Trophoblast cell (in vitro differentiated cells and primary cell): ENCODE results near the gene PROSER3.

Source experiments
- DNase-seq, 2 donors: peaks; one replicate each; pipeline ENCODE4 v3.0.0-alpha.2; 2016
- H2AFZ ChIP-seq: 2 replicates; pipeline ENCODE4 v1.6.1; 2013; ENCODE audit warnings: low read length, moderate library complexity, mild to moderate bottlenecking; ENCODE audit not compliant: insufficient read depth, poor library complexity
- H2AK5ac ChIP-seq: 2 replicates; pipeline ENCODE4 v1.6.1; 2013; ENCODE audit warnings: mild to moderate bottlenecking, low read length
- H2BK120ac ChIP-seq: 2 replicates; pipeline ENCODE4 v1.6.1; 2013; ENCODE audit warnings: low read length, mild to moderate bottlenecking, moderate library complexity; ENCODE audit not compliant: insufficient read depth, poor library complexity
- H2BK12ac ChIP-seq: 2 replicates; pipeline ENCODE4 v1.6.1; 2013; ENCODE audit warnings: mild to moderate bottlenecking, low read length, moderate library complexity
- H2BK5ac ChIP-seq: 2 replicates; pipeline ENCODE4 v1.6.1; 2013; ENCODE audit warnings: low read length, low read depth, moderate library complexity, mild to moderate bottlenecking; ENCODE audit not compliant: poor library complexity
- H3K14ac ChIP-seq: 2 replicates; pipeline ENCODE4 v1.6.1; 2013; ENCODE audit warnings: mild to moderate bottlenecking, low read length
- H3K18ac ChIP-seq: 2 replicates; pipeline ENCODE4 v1.6.1; 2013; ENCODE audit warnings: mild to moderate bottlenecking, low read length
- H3K23ac ChIP-seq: 2 replicates; pipeline ENCODE4 v1.6.1; 2013; ENCODE audit warnings: low read length
- H3K27ac ChIP-seq: 2 replicates; pipeline ENCODE4 v1.5.1; 2013; ENCODE audit warnings: low read depth, mild to moderate bottlenecking, inconsistent platforms, low read length, moderate library complexity
- H3K27me3 ChIP-seq: 2 replicates; pipeline ENCODE4 v1.6.1; 2013; ENCODE audit warnings: inconsistent platforms, mild to moderate bottlenecking, low read length, moderate library complexity; ENCODE audit not compliant: insufficient read depth
- H3K36me3 ChIP-seq, 2 experiments: 1 replicate in 1 of 2; 2 replicates in 1 of 2; pipeline ENCODE4 v1.6.1; 2013; ENCODE audit warnings: low read length in 2 of 2, mild to moderate bottlenecking in 2 of 2, moderate library complexity in 1 of 2; ENCODE audit not compliant: insufficient read depth in 2 of 2, control insufficient read depth in 1 of 2
- H3K4ac ChIP-seq: 2 replicates; pipeline ENCODE4 v1.6.1; 2013; ENCODE audit warnings: low read depth, mild to moderate bottlenecking, low read length, moderate library complexity
- H3K4me1 ChIP-seq, 2 experiments: 1 replicate in 1 of 2; 2 replicates in 1 of 2; pipeline ENCODE4 v1.6.1; 2013; ENCODE audit warnings: low read length in 2 of 2, mild to moderate bottlenecking in 2 of 2, moderate library complexity in 1 of 2; ENCODE audit not compliant: insufficient read depth in 2 of 2, control insufficient read depth in 1 of 2
- H3K4me2 ChIP-seq: 2 replicates; pipeline ENCODE4 v1.6.1; 2013; ENCODE audit warnings: inconsistent platforms, mild to moderate bottlenecking, low read length, moderate library complexity
- H3K4me3 ChIP-seq: 2 replicates; pipeline ENCODE4 v1.5.1; 2013; ENCODE audit warnings: mild to moderate bottlenecking, low read depth, low read length, inconsistent platforms
- H3K79me1 ChIP-seq: one replicate; pipeline ENCODE4 v1.6.1; 2013; ENCODE audit warnings: low read length
- H3K79me2 ChIP-seq: 2 replicates; pipeline ENCODE4 v1.6.1; 2013; ENCODE audit warnings: low read length, mild to moderate bottlenecking; ENCODE audit not compliant: control insufficient read depth, insufficient read depth, poor library complexity
- H3K9ac ChIP-seq: 2 replicates; pipeline ENCODE4 v1.6.1; 2013; ENCODE audit warnings: mild to moderate bottlenecking, low read length
- H3K9me3 ChIP-seq: 2 replicates; pipeline ENCODE4 v1.6.1; 2013; ENCODE audit warnings: low read depth, mild to moderate bottlenecking, control low read depth, inconsistent platforms, low read length; ENCODE audit not compliant: insufficient read depth
- H4K12ac ChIP-seq: 2 replicates; pipeline ENCODE4 v1.6.1; 2013; ENCODE audit warnings: low read depth, mild to moderate bottlenecking, low read length, moderate library complexity
- H4K8ac ChIP-seq: 2 replicates; pipeline ENCODE4 v1.6.1; 2013; ENCODE audit warnings: low read depth, mild to moderate bottlenecking, low read length, moderate library complexity
- H4K91ac ChIP-seq: one replicate; pipeline ENCODE4 v1.6.1; 2013; ENCODE audit warnings: low read depth, mild to moderate bottlenecking, low read length, moderate library complexity
- WGBS: extraction: QIAGEN DNeasy Blood & Tissue Kit; methylation state at CpG from one replicate; pipeline ENCODE4 v1.1.7; 2013; ENCODE audit warnings: missing lambda C conversion rate; ENCODE audit not compliant: insufficient read length, insufficient coverage; ENCODE audit errors: extremely low coverage; 5-methylcytosine and 5-hydroxymethylcytosine counted together

The PROSER3 gene

DNA sequence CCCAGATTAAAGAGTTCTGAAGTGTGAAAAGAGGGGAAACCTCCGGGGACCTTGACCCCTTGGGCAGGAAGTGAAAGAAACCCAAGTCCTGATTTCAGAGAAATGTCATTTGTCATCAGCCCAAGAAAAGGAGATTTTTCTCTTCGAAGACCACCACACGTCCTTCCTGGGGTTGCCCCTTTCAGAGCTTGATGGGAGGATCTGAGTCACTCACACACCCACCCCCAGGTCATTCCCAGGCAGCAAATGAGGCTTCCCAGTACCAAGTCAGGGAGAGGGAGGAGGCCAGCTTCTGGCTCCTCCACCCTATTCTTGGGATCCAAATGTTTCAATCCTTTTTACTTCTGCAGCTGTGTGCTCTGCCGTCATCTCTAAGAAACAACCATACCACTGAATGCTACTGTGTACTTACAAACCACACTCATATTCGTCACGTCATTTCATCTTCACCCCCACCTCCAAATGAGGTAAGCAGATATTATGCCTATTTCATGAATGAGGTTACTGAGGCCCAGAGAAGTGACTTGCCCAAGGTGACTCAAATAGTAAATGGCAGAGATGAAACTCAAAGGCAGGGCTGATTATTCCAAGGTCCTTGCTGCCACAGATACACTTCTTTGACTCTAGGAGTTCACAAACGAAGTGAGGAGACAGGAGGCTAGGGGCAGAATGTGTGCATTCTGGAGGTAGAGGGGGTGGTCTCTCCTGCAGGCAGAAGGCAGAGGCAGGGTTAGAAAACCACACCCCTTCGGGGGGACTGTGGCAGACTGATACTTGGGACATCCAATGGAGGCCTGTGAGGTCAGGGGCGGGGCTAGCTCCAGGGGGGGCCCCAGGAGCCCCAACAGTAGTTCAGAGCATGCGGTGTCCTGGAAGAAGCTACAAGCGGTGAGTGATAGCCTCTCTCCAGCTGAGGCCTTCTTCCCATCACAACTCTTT is 45.1 kb upstream of the PROSER3 start:
- no peak overlapping the region for H3K18ac ChIP-seq
- peaks cover 8 to 10% of the 10 kb centered on the region in 2 experiments for H3K4me1 ChIP-seq
- H3K23ac ChIP-seq, result no peak overlapping the region
- H4K12ac ChIP-seq, result no peak overlapping the region
- H3K79me2 ChIP-seq, result no peaks in the 10 kb centered on the region
- no peak overlapping the region for H3K27ac ChIP-seq
- no peak overlapping the region for H3K4me3 ChIP-seq
- H2BK120ac ChIP-seq, result no peak overlapping the region
- no peak overlapping the region for H2BK5ac ChIP-seq
- no peak for DNase-seq
- H2AK5ac ChIP-seq, result no peak overlapping the region
- H4K8ac ChIP-seq, result no peak overlapping the region
- WGBS, result no CpG with 5 or more reads among the region's 11 CpGs
- no peaks in the 10 kb centered on the region for H3K9me3 ChIP-seq
- H3K4ac ChIP-seq, result no peak overlapping the region
- H3K9ac ChIP-seq, result no peak overlapping the region
- H3K27me3 ChIP-seq, result no peaks in the 10 kb centered on the region
- no peak overlapping the region for H2BK12ac ChIP-seq
- no peak overlapping the region for H2AFZ ChIP-seq
- H4K91ac ChIP-seq, result no peak overlapping the region
- no peaks in the 10 kb centered on the region for H3K36me3 ChIP-seq
- H3K14ac ChIP-seq, result no peak overlapping the region
- H3K79me1 ChIP-seq, result peaks cover 6% of the 10 kb centered on the region
- H3K4me2 ChIP-seq, result no peak overlapping the region

DNA sequence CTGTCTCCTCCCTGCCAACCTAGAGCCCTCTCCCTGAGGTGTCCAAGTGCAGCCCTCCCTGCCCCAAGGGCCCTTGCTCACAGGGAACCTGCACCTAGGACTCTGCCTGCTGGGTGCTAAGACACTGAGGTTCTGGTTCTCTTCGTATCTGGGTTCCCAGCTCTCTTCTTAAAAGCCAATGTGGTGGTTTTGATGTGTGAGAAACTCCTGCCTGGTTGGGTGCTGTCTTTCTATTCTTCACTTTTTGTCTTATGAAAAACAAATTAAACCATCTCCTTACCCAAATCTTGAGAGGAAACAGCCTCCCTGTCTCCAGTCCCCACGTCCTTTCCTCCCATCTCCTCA is 44.5 kb upstream of the PROSER3 start:
- Histone ChIP-seq H4K12ac (no peak overlapping the region), H2BK12ac (no peak overlapping the region), H3K79me1 (peaks cover 6% of the 10 kb centered on the region), H3K4me3 (no peak overlapping the region), H2AK5ac (no peak overlapping the region), H3K27me3 (no peaks in the 10 kb centered on the region), H3K23ac (no peak overlapping the region), H3K4ac (no peak overlapping the region), H3K4me1 (peaks cover 8 to 10% of the 10 kb centered on the region in 2 experiments), H3K9ac (no peak overlapping the region), H2BK120ac (no peak overlapping the region), H2BK5ac (no peak overlapping the region), H3K4me2 (no peak overlapping the region), H2AFZ (no peak overlapping the region), H3K18ac (no peak overlapping the region), H3K36me3 (no peaks in the 10 kb centered on the region), H4K8ac (no peak overlapping the region), H3K14ac (no peak overlapping the region), H3K9me3 (no peaks in the 10 kb centered on the region), H4K91ac (no peak overlapping the region), H3K27ac (no peak overlapping the region), H3K79me2 (peaks cover 4% of the 10 kb centered on the region)
- no peak for DNase-seq
- no CpG with 5 or more reads among the region's 2 CpGs for WGBS

DNA sequence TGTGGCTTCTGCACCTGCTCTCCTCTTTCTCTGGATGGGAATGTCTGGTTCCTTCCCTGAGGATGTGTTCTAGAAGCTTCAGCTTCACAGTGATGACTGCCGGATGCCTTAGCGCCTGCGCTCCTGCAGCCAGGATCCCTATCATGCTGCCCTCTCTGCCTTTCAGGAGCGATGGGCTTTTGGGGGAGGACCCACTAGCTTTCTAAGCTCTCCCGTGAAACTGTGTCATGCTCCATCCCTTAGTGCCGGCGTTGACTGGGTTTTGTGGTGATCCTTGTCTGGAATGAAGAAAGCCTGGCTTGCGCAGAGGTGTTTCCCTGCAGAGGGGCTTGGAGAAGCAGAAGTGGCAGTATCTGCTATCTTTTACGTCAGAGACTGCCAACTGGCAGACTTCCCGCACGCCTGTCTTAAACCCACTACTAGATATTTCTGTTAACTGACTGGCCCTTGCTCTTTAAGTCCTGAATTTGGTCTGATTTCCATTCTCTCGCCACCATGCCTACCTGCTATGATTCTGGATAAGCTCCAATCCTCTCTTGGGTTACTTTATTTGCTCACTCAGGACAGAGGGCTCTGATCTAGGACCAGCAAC is 44.0 kb upstream of the PROSER3 start:
- Histone ChIP-seq H4K8ac (no peak overlapping the region), H2AFZ (no peak overlapping the region), H3K79me1 (peaks cover 6% of the 10 kb centered on the region), H3K27ac (no peak overlapping the region), H3K4me1 (peaks cover 10% of the 10 kb centered on the region in 2 experiments), H4K12ac (no peak overlapping the region), H2BK12ac (no peak overlapping the region), H3K9ac (no peak overlapping the region), H3K18ac (no peak overlapping the region), H4K91ac (no peak overlapping the region), H3K23ac (no peak overlapping the region), H2BK120ac (no peak overlapping the region), H3K27me3 (no peaks in the 10 kb centered on the region), H3K79me2 (peaks cover 9% of the 10 kb centered on the region), H3K4me3 (no peak overlapping the region), H3K9me3 (no peaks in the 10 kb centered on the region), H2BK5ac (no peak overlapping the region), H3K4ac (no peak overlapping the region), H3K36me3 (no peaks in the 10 kb centered on the region), H3K4me2 (no peak overlapping the region), H3K14ac (no peak overlapping the region), H2AK5ac (no peak overlapping the region)
- no peak for DNase-seq
- no CpG with 5 or more reads among the region's 12 CpGs for WGBS

DNA sequence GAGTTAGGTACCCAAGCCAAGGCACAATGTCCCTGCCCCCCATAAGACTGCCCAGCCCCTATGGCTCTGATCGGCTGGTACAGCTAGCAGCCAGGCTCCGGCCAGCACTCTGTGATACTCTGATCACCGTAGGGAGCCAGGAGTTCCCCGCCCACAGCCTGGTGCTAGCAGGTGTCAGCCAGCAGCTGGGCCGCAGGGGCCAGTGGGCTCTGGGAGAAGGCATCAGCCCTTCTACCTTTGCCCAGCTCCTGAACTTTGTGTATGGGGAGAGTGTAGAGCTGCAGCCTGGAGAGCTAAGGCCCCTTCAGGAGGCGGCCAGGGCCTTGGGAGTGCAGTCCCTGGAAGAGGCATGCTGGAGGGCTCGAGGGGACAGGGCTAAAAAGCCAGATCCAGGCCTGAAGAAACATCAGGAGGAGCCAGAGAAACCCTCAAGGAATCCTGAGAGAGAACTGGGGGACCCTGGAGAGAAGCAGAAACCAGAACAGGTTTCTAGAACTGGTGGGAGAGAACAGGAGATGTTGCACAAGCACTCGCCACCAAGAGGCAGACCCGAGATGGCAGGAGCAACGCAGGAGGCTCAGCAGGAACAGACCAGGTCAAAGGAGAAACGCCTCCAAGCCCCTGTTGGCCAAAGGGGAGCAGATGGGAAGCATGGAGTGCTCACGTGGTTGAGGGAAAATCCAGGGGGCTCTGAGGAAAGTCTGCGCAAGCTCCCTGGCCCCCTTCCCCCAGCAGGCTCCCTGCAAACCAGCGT is 43.2 kb upstream of the PROSER3 start:
- Histone ChIP-seq H3K4me2 (no peak overlapping the region), H4K91ac (no peak overlapping the region), H3K79me1 (peaks cover 6% of the 10 kb centered on the region), H4K12ac (no peak overlapping the region), H2BK120ac (no peak overlapping the region), H2BK12ac (no peak overlapping the region), H4K8ac (no peak overlapping the region), H3K4me3 (no peak overlapping the region), H3K4me1 (peaks cover 10 to 15% of the 10 kb centered on the region in 2 experiments), H3K27me3 (no peaks in the 10 kb centered on the region), H3K79me2 (peaks cover 10% of the 10 kb centered on the region), H2AK5ac (no peak overlapping the region), H2AFZ (no peak overlapping the region), H3K4ac (no peak overlapping the region), H3K23ac (no peak overlapping the region), H3K14ac (no peak overlapping the region), H3K9ac (no peak overlapping the region), H3K9me3 (no peaks in the 10 kb centered on the region), H3K36me3 (peaks cover 2% of the 10 kb centered on the region in 2 experiments), H2BK5ac (no peak overlapping the region), H3K27ac (no peak overlapping the region), H3K18ac (no peak overlapping the region)
- no CpG with 5 or more reads among the region's 14 CpGs for WGBS
- no peak for DNase-seq
